Activated CD8-positive, alpha-beta memory T cell treated with anti-CD3 and anti-CD28 coated beads, Interleukin-2, amount 50 U/mL, for 24 hours (primary cell): Measurements from ENCODE around the gene FKBP6.
"Not testable (repeated sequence)": the region's sequence is repeated elsewhere in the genome, so short reads cannot be mapped to it uniquely, and the experiment has no call there.

Experiments used
- DNase-seq: peaks from one replicate; pipeline ENCODE4 v3.0.0-alpha.2; 2020; ENCODE audit errors: extremely low read depth

FKBP6 gene

DNA sequence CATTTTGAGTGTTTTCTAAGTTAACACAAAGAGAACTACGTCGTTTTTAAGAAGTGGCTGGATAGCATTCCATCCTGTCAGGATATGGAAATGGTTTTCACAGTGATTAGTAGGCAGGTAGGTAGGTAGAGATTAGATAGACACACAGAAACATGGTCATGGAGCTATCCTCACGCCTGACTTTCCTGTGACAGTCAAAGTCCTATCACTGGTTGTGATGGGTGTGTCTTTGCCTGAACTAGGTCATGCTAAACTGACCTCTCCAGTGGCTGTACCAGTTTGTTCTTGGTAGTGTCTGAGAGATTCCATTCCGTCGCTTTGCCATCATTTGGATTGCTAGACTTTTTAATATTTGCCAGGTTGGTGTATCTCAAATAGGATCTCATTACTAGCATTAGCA is 28.2 kb downstream of the FKBP6 start:
- DNase-seq, result no peak

DNA sequence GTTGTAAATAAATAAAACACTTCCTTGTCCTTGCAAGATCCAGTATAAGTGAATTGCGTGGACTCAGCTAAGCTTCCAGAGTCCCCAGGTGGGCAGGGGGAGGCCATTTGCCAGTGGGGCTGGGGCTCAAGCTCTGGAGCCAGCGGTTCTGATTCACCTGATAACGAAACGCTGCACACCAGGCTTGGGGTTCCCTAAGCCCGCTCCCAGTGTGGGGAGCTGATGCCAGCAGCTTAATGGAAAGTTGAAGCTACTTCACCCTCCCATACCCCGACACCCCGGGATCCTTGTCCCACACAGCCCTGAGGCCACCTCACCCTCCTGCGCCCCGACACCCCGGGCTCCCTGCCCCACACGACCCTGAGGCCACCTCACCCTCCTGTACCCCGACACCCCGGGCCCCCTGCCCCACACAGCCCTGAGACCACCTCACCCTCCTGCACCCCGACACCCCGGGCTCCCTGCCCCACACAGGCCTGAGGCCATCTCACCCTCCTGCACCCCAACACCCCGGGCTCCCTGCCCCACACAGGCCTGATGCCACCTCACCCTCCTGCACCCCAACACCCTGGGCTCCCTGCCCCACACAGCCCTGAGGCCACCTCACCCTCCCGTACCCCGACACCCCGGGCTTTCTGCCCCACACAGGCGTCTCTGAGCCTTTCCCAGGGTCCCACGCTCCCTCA is 30.8 kb downstream of the FKBP6 start:
- DNase-seq, result no peak

DNA sequence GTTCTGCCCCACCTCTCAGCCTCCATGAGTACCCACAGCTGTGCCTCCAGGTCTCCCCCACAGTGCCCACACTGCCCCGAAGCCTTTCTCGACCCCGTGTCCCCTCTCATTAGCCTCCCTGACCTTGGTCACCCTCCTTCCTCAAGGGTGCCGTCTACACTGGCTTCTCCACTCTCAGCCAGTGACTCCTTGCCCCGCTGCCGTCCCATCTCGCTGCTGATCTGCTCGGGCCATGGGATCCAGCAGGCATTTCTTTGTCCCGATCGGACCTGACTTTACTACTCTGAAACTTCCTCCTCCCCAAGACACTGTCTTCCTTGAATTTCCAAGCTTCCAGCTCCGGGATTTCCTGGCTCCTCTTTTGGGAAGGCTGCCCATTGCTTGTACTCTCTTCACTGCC is 31.3 kb downstream of the FKBP6 start:
- DNase-seq, result no peak

DNA sequence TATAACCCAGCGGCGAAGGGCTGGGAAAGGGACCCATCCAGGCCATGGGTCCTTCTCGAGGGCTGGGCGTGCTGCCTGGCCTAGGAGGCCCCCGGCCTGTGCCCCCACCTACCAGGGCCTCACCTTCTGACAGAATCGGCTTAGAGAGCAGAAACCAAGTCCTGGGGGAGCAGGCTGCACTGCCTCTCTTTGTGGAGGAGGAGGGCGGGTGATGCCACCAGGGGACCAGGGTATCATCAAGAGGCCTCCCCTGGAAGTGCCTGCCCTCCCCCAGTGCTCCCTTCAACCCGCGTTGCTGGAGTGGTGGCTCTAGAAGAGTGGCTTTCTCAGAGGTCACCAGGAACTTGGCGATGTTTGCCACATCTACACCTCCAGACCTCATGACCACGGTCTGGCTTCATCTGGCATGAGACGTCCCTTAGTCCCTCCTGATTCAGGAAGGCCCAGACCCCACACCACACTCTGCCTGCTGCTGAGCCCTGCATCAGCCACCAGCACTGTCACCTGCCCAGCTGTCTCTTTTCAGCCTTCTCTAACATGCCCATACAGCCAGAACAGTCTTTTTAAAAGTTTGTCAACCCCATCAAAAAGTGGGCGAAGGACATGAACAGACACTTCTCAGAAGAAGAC is 31.9 kb downstream of the FKBP6 start:
- no peak for DNase-seq

DNA sequence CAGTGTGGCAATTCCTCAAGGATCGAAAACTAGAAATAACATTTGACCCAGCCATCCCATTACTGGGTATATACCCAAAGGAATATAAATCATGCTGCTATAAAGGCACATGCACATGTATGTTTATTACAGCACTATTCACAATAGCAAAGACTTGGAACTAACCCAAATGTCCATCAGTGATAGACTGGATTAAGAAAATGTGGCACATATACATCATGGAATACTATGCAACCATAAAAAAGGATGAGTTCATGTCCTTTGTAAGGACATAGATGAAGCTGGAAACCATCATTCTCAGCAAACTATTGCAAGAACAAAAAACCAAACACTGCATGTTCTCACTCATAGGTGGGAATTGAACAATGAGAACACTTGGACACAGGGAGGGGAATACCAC is 32.6 kb downstream of the FKBP6 start:
- not testable (repeated sequence) for DNase-seq

DNA sequence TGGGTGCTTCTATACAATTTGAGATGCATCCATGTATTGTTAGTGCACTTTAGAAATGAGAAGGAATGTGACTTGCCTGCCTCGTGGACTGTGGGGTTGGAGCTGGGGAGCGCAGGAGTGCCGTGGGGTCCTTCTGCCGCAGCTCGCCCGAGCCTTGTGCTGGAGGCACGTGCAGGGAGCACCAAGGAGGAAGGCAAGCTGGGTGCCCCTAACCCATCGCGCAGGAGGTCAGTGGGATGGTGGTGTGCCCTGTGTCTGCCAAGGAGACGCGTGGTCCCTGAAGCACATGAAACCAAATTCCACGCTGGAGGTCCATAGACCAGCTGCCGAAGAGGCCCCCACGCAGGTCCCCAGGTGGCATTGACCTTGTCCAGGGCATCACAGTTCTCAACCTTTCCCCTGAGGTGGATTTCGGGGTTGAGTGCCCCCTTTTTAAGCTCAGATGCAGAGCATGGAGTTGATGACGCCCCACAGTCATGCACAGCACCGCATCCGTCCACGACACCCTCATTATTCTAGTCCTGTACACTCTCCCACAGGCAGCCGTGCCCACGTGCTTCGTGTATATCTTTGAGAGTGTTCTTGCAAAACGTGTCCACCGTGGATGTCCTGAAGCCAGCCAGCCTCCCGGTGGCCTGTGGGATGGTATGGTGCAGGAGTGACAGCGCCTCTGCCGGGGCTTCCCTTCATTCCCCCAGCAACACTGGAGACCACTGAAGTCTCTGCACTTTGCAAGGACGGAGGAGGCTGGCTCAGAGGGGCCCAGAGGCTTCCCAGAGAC is 35.5 kb downstream of the FKBP6 start:
- no peak for DNase-seq

DNA sequence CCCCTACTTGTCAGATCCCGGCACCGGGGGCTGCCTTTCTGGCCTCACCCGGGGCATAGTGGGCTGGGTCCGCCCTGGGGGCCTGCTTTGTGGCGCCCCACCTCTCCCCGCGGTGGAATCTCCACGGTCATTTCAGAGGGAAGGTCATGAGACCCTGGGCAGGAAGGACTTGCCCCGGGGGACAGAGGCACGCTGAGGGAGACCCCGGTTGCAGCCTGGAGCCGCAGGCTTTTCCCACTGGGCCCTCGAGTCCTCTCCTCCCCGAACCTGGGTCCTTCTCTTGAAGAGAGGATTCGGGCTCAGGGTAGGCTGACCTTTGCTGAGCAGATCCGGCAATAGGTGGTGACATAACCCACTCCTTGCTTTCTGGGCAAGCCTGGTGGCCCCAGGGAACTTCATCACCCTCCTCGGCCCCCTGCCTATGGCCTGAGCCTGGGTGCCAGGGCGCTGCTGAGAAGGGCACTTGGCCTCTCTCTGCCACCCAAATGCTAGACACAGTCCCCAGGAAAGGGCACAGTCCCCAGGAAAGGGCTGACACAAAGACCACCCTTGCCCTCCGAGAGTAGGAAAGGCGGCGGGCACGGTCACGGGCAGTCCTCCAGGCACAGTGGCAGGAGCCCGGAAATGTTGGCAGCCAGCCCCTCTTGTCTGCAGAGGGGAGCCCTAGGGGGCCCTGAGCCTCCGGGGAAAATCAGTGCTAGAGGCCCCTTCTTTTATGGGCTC is 36.2 kb downstream of the FKBP6 start:
- DNase-seq, result no peak

DNA sequence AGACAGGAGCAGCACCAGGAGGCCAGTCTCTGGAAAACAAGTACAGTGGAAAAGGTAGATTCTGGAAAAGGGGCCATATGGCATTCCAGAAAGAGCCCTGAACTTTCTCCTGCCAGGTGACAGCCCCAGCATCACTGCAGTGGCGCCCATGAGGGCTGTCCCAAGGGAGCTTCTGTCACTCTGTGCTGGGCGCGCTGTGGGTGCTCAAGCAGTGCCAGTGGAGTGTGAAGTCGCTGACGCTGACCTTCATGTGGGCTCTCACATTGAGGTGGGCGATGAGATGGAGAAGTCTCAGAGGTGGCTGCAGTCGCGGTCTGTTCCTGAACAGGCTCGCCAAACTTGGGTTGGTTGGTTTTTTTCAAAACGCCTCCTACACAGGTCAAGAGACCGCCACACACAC is 38.2 kb downstream of the FKBP6 start:
- DNase-seq, result no peak

DNA sequence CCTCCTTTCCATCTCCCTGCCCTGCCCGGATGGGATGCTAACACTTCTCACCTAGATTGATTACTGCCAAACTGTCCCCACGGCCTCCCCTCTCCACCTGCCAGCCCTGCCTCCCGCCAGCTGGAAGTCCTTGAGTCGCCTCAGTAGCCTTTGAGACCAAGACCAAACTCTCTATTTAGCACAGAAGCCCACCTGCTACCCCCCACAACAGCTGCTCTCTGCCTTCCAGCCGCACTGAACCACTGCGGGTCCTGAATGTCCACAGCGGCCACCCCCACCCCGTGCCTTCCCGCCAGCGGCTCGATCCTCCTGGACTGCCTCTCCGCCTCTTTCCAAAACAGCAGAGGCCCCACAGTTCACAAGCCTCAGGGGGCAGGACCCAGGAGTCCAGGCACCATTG is 39.0 kb downstream of the FKBP6 start:
- DNase-seq, result no peak

DNA sequence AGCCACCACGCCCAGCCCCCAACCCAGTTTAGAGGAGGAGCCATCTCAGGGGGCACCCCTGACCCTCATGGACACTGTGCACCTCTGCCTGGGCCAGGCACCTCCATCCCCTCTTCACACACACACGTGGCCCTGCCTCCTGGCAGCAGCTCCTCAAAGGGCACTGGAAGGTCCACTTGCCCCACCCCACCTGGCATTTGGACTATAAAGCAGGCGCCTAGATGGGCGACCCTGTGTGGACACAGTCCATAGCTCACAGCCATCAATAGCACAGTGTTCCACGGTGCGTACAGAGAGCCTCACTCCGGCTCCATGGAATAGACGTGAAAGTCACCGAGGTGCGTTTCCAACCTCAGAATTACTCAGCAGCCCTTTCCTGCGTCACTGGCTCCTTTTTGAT is 41.0 kb downstream of the FKBP6 start:
- no peak for DNase-seq

DNA sequence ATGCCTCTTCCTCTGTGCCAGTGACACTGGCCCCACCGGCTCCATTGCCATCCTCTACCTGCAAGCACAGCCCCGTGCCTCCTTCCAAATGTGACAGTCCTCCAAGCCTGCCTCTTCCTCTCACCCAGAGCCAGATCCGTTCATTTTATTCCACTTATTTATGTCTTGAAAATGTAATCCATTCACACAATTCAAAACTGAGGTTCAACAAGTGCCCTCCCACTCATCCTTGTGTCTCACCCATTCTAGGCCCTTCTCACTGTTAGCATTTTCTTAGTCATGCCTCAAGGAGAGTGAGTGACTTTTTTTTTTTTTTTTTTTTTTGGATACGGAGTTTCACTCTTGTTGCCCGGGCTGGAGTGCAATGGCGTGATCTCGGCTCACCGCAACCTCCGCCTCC is 41.7 kb downstream of the FKBP6 start:
- no peak for DNase-seq

DNA sequence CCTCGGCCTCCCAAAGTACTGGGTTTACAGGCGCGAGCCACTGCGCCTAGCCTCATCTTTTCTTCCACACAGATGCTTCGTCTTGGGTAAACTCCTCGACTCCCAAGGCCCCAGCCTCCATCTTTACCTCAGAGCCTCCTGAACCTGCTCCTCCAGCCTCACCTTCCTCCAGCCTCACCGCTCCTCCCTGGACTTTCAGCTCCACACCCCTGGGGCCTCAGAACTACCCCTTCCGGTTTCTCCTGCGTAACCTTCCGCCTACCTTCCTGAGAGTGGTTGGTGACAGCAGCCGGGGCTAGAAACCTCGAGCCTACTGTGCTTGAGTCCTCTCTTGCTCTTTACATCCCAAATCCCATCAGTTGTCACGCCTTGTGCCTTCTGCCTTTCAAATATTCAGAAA is 45.8 kb downstream of the FKBP6 start:
- no peak for DNase-seq

DNA sequence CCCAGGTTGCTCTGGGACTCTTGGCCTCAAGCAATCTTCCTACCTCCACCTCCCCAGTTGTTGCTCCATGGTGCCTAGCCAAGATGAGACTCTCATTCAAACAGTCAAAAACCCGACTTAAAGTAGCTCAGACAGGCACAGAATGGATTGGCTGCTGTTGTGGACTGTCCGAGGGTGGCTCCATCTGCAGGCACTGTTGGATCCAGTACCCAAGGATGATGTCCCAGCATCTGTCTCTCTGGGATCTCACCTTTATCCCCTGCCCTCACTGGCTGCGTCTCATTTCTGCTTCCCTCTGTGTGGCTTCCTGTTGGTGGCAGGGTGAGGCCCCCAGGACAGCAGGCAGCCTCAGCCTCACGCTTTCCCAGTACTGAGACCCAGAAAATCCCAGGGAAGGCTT is 48.3 kb downstream of the FKBP6 start:
- not testable (repeated sequence) for DNase-seq

DNA sequence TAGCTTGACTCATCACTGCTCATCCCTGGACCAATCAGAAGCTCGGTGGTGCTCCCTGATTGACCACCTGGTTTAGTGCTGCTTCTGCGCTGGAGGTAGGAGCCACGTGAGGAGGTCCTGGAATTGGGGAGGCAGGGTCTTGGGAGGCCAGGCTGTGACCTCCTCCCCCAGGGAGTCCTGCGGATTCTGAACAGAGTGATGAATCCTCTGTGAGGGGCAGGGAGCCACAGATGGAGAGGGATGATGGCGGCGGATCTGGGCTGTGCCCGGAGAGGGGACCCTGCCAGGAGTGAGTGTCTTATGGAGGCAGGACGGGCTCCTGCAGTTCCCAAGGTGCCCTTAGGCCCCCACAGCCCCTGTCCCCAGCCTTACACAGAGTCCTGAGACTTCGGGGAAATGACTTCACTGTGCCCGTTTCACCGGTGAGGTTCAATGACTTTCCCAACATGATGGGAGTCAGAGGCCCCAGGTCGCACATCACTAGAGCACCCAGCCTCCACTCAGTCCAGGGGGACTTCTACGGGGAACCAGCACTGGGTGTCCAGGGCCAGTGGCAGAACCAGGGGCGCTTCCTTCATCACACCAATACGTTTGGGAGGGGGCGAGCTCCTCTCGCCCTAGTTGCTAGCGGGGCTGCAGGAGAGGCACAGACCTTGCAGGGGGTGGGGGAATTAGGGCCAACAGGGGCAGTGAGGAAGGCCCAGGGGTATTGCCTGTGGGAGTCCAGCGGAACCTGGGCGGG is 48.9 kb downstream of the FKBP6 start:
- DNase-seq, result no peak

DNA sequence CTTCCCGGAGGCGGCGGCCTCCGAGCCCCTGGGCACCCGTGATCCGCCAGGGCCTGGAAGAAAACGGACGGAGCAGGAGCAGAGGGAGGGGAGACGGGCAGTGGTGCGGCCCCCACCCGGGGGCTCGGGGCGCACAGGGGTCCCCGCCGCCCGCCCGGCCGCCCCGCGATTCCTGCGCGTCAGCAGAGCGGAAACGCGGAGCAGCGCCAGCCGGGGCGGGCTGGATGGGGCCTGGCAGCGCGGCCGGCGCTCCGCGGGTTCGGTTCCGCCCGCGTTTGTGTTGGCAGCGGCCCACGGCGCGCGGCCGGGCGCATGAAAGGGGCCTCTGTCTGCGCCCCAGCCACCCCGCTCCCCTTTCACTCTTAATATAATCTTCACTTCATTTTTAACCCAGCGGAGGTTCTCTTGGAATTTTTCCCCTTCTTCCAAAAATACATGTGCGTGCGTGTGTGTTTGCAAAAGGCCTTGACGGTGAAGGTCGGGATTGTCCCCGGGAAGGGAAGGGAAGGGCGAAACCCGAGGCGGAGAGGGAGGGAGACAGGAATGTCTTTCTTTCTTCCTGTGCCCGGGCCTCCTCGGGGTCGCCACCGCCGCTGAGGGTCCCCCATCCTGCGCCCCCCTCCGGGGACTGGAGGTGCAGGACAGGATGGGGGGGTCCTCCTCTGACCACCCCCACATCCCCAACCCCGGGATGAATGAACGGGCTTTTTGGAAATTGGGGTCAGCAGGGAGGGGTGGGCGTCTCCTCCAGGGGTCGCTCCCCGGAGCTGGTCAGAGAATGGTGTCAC is 49.6 kb downstream of the FKBP6 start:
- DNase-seq, result not testable (repeated sequence)

DNA sequence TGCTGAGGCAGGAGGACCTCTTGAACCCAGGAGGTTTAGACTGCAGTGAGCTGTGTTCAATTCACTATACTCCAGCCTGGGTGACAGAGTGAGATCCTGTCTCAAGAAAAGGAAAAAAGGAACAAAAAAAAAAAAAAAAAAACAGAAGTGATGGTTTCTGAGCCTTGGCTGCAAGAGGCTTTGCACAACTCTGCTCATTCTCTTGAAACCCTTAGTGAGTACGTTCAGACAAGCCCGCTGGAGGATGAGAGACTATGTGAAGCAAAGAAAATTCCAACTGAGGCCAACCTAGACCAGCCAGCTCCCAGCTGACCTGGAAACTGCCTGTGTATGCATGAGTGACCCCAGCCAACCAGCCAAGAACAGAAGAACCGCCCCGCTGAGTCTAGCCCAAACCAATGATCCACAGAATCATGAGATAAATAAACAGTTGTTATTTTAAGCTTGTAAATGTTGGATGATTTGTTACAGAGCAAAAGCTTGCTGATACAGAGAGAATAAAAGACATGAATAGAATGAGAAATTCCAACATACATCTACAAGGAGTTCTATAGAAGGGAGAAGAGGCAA is 55.1 kb downstream of the FKBP6 start:
- DNase-seq, result no peak

DNA sequence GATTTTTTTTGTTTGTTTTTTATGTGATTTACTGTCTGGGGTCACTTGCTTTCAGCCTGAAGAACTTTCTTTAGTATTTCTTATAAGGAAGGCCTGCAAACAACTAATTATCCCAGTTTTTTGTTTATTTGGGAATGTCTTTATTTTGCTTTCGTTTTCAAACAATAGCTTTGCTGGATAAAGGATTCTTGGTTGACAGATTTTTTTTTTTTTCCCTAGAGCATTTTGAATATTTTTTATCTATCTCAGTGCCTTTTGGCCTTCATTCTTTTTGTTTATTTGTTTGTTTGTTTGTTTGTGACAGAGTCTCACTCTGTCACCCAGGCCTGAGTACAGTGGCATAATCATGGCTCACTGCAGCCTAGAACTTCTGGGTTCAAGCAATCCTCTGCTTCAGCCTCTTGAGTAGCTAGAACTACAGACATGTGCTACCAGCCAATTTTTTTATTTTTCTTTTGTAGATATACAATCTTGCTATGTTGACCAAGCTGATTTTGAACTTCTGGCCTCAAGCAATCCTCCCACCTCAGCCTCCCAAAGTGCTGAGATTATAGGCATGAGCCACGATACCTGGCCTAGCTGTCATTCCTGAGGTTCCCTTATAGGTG is 59.4 kb downstream of the FKBP6 start:
- no peak for DNase-seq

DNA sequence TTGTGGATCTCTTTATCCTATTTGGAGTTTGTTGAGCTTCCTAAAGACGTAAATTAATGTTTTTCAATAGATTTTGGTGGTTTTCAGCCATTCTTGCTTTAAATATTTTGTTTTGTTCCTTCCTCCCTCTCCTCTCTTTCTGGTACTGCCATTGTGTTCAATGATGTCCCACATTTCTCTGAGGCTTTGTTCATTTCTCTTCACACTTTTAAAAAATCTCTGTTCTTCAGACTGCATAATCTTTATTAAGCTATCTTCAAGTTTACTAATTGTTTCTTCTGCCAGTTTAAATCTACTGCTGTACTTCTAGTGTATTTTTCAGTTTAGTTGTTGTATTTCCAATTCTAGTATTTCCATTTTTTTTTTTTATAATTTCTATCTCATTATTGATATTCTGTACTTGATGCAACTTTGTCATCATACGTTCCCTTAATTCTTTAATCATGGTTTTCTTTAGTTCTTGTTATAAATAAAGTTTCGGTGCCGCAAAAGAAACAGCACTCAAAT is 60.0 kb downstream of the FKBP6 start:
- DNase-seq, result no peak

DNA sequence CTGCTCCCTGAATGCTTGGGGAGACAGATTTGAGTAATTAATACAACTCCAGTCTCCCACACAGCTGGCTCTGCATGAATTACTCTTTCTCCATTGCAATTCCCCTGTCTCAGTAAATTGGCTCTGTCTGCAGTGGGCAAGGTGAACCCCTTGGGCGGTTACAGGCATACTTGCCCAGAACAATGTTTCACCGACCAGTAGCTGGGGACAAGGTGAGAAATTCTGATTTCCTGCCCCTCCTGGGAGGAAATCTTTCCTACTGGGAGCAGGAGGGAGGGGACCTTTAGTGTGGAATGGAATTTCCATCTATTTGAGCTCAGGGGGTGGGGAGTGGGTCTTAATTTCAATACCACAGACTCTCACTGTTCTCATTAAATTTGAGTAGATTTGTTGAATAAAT is 63.4 kb downstream of the FKBP6 start:
- DNase-seq, result no peak

DNA sequence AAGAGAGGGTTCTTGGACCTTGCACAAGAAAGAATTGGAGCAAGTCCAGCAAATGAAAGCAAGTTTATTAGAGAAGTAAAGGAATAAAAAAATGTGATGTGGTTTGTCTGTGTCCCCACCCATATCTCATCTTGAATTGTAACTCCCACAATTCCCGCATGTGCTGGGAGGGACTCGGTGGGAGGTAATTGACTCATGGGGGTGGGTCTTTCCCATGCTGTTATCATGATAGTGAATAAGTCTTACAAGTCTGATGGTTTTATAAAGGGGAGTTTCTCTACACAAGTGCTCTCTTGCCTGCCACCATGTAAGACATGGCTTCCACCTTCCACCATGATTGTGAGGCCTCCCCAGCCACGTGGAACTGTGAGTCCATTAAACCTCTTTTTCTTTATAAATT is 66.5 kb downstream of the FKBP6 start:
- no peak for DNase-seq
